WTC11 (cell line): ENCODE results near the gene TAL1. TPM values are rescaled to one million over a fixed set of nuclear protein-coding genes. Genes with fewer than 3 reads are reported as not detected.

Experiments
- ATAC-seq: fragments of 200-7000 bp; cut with Tn5 transposase; 2 replicates; pipeline ENCODE4 v1.10.0; 2021; ENCODE audit warnings: mild to moderate bottlenecking, moderate library complexity
- CTCF ChIA-PET: fragments of 300-600 bp; sonication (Branson Sonifier 250); formaldehyde crosslinking; loops from one replicate; lab custom pipeline; 2021; ENCODE audit warnings: antibody characterized with exemption; lab: Charles Lee
- POLR2A ChIA-PET: fragments of 350-600 bp; sonication (Branson Sonifier 250); formaldehyde crosslinking; loops from one replicate; lab custom pipeline; 2021; ENCODE audit warnings: antibody characterized with exemption; lab: Charles Lee
- DNase-seq: peaks from one replicate; pipeline ENCODE4 v3.0.0; 2021; ENCODE audit warnings: low spot score
- H3K27ac Mint-ChIP-seq: 2 replicates; pipeline ENCODE4 v1.8.0; 2021; ENCODE audit warnings: mixed read lengths
- H3K27me3 Mint-ChIP-seq: 2 replicates; pipeline ENCODE4 v1.8.0; 2021; ENCODE audit warnings: low read depth, mild to moderate bottlenecking, moderate library complexity, mixed read lengths
- H3K36me3 Mint-ChIP-seq: 2 replicates; pipeline ENCODE4 v1.8.0; 2021; ENCODE audit warnings: mixed read lengths
- H3K4me1 Mint-ChIP-seq: 2 replicates; pipeline ENCODE4 v1.8.0; 2022; ENCODE audit warnings: mixed read lengths
- H3K4me3 Mint-ChIP-seq: 2 replicates; pipeline ENCODE4 v1.8.0; 2021; ENCODE audit warnings: mild to moderate bottlenecking, moderate library complexity, mixed read lengths
- H3K9me3 Mint-ChIP-seq: 2 replicates; pipeline ENCODE4 v1.8.0; 2021; ENCODE audit warnings: mixed read lengths
- CDX4 ChIP-seq: fragments of 250-450 bp; sonication (Bioruptor Pico); IDR thresholded peaks from 2 replicates; pipeline ENCODE4 v1.9.0; 2021; ENCODE audit warnings: moderate library complexity, mild to moderate bottlenecking, inconsistent platforms, borderline replicate concordance
- E2F5 ChIP-seq: sonication (generic); formaldehyde crosslinking; IDR thresholded peaks from 2 replicates; pipeline ENCODE4 v1.8.1; 2022; ENCODE audit warnings: mild to moderate bottlenecking, moderate library complexity, missing genetic modification reagents
- ESRRA ChIP-seq: sonication (generic); formaldehyde crosslinking; IDR thresholded peaks from 2 replicates; pipeline ENCODE4 v1.8.1; 2022; ENCODE audit warnings: mild to moderate bottlenecking, missing genetic modification reagents, borderline replicate concordance
- ETV6 ChIP-seq: sonication (generic); formaldehyde crosslinking; IDR thresholded peaks from 2 replicates; pipeline ENCODE4 v1.8.1; 2022; ENCODE audit warnings: mild to moderate bottlenecking, missing genetic modification reagents
- FOXK1 ChIP-seq: sonication (generic); formaldehyde crosslinking; IDR thresholded peaks from 2 replicates; pipeline ENCODE4 v1.8.0; 2022; ENCODE audit warnings: mild to moderate bottlenecking, moderate library complexity, missing genetic modification reagents
- FOXP1 ChIP-seq: sonication (generic); formaldehyde crosslinking; IDR thresholded peaks from 2 replicates; pipeline ENCODE4 v1.8.0; 2022; ENCODE audit warnings: missing genetic modification reagents, mild to moderate bottlenecking, moderate library complexity, borderline replicate concordance
- GABPB1 ChIP-seq: sonication (generic); formaldehyde crosslinking; IDR thresholded peaks from 2 replicates; pipeline ENCODE4 v1.8.1; 2023; ENCODE audit warnings: mild to moderate bottlenecking, missing genetic modification reagents
- MXD4 ChIP-seq: fragments of 250-450 bp; sonication (Bioruptor Pico); IDR thresholded peaks from 2 replicates; pipeline ENCODE4 v1.8.0; 2021; ENCODE audit warnings: mild to moderate bottlenecking, moderate library complexity, borderline replicate concordance
- MYBL2 ChIP-seq: sonication (generic); formaldehyde crosslinking; IDR thresholded peaks from 2 replicates; pipeline ENCODE4 v1.8.1; 2023; ENCODE audit warnings: mild to moderate bottlenecking, moderate library complexity, missing genetic modification reagents
- NFE2L1 ChIP-seq: sonication (generic); formaldehyde crosslinking; IDR thresholded peaks from 2 replicates; pipeline ENCODE4 v1.8.1; 2023; ENCODE audit warnings: missing genetic modification reagents
- NFYB ChIP-seq: sonication (generic); formaldehyde crosslinking; conservative IDR thresholded peaks from 2 replicates; pipeline ENCODE4 v1.8.0; 2022; ENCODE audit warnings: low read depth, missing genetic modification reagents
- NR3C1 ChIP-seq: sonication (generic); formaldehyde crosslinking; conservative IDR thresholded peaks from 2 replicates; pipeline ENCODE4 v1.8.1; 2023; ENCODE audit warnings: low read depth, mild to moderate bottlenecking, missing genetic modification reagents
- SMAD4 ChIP-seq: sonication (generic); formaldehyde crosslinking; IDR thresholded peaks from 2 replicates; pipeline ENCODE4 v1.8.0; 2022; ENCODE audit warnings: mild to moderate bottlenecking, missing genetic modification reagents
- ZNF317 ChIP-seq: sonication (generic); formaldehyde crosslinking; IDR thresholded peaks from 2 replicates; pipeline ENCODE4 v1.8.1; 2023; ENCODE audit warnings: low read depth, mild to moderate bottlenecking, moderate library complexity, missing genetic modification reagents, borderline replicate concordance
- ZNF423 ChIP-seq: fragments of 250-450 bp; sonication (Bioruptor Pico); IDR thresholded peaks from 2 replicates; pipeline ENCODE4 v2.1.2; 2022; ENCODE audit warnings: mild to moderate bottlenecking, moderate library complexity
- total RNA-seq: library from RNA; stranded (reverse); gene quantifications from 3 replicates; pipeline ENCODE4 v1.2.3, GENCODE V29; 2021
- TF ChIP-seq, protein P1 (sequence below): fragments of 250-450 bp; sonication (Bioruptor Pico); IDR thresholded peaks from 2 replicates; pipeline ENCODE4 v1.9.0; 2021; ENCODE audit warnings: mild to moderate bottlenecking
- TF ChIP-seq, protein P2 (sequence below): sonication (generic); formaldehyde crosslinking; IDR thresholded peaks from 2 replicates; pipeline ENCODE4 v1.8.0; 2022; ENCODE audit warnings: mild to moderate bottlenecking, missing genetic modification reagents
- TF ChIP-seq, protein P3 (sequence below): sonication (generic); formaldehyde crosslinking; IDR thresholded peaks from 2 replicates; pipeline ENCODE4 v1.8.1; 2022; ENCODE audit warnings: mild to moderate bottlenecking, missing genetic modification reagents, moderate library complexity, borderline replicate concordance
- TF ChIP-seq, protein P4 (sequence below): fragments of 250-450 bp; sonication (Bioruptor Pico); IDR thresholded peaks from 2 replicates; pipeline ENCODE4 v1.8.0; 2021; ENCODE audit warnings: mild to moderate bottlenecking

Gene TAL1
- total RNA-seq, 1 experiment from 2014 or later, result 0.63 TPM

DNA sequence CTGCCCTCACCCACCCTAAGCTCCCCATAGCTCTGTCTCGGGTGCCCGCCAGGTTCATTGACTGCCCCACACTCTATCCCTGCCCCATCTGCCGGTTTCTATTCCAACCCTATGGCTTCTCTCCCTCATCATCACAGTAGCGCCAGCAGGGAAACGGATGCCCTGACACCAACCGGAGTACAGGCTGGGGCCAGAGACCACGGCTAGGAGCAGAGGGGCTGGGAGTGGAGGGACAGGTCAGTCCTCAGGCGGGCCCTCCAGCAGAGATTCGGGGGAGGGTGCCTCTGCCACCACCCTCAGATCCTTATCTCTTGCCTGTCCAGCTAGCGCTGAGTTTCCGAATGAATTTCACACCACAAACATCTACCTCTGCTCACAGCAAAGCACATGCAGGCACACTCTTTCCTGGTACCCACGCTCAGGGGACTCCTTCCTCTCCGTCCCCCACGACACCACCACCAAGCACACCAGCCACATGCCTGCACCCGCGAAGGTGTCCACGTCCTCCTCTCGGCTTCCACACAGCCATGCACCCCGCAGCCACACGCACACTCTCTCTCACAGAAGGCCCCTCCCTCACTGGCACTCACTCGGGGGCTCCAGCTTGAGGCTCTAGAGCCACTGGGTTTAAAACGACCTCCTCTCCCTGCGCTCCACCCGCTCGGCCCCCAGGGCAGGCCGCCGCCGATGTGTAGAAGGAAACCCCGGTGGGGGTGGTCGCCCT, 7.2 kb downstream of the TAL1 start (continued):
- no peak for TF ChIP-seq ZNF317 (CRISPR knock-in tag)

DNA sequence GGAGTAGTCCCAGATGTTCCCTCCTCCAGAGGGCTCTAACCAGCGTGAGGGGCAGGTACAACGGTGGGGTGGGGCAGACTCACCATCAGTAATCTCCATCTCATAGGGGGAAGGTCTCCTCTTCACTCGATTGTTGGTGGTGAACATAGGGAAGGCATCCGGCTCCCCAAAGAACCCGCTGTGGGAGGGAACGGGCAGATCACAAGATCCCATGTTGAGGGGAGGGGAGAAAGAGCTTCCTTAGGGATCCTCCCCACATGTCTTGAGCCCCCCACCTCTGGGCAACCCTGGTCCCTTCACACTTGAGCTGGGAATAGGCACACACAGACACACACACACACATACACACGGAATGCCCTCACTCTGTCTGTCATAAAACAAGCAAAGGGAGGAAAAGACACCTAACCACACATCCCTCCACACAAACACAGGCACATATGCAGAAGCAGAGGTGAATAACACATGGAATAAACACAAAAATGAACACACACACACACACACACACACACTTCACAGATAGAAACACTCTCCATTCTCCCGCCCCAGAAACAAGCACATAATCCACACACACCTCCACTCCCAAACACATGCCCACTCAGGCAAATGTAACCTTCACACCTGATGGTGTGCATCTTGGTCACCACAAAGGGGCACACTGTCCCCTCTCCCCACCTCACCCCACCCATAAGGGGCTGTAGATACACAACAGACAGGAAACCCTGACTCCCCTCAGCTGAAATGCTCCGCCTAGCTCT, 7.9 kb downstream of the TAL1 start:
- Mint-ChIP-seq H3K27me3 (peaks cover 42% of the 10 kb centered on the region), H3K36me3 (no peaks in the 10 kb centered on the region), H3K4me1 (peaks cover 29% of the 10 kb centered on the region), H3K9me3 (no peaks in the 10 kb centered on the region), H3K4me3 (no peak overlapping the region), H3K27ac (no peak overlapping the region)
- no peak for DNase-seq
- ATAC-seq, result no peak
- ChIA-PET POLR2A (no interaction called here), CTCF (interaction anchor here (2.0 to 2.4 kb wide), 2 partner anchors 31 to 45 kb away, joined by 10 to 13 read pairs; no protein-coding TSS in a partner anchor)
- TF ChIP-seq CDX4 (CRISPR knock-in tag) (no peak), ZNF423 (CRISPR knock-in tag) (no peak), MXD4 (CRISPR knock-in tag) (no peak), SMAD4 (no peak), NFE2L1 (CRISPR knock-in tag) (no peak), FOXK1 (no peak), ESRRA (CRISPR knock-in tag) (no peak), ETV6 (CRISPR knock-in tag) (no peak), FOXP1 (CRISPR knock-in tag) (no peak), MYBL2 (CRISPR knock-in tag) (no peak), NR3C1 (no peak), GABPB1 (CRISPR knock-in tag) (no peak), NFYB (CRISPR knock-in tag) (no peak), E2F5 (CRISPR knock-in tag) (no peak)
- TF ChIP-seq, protein P1, sequence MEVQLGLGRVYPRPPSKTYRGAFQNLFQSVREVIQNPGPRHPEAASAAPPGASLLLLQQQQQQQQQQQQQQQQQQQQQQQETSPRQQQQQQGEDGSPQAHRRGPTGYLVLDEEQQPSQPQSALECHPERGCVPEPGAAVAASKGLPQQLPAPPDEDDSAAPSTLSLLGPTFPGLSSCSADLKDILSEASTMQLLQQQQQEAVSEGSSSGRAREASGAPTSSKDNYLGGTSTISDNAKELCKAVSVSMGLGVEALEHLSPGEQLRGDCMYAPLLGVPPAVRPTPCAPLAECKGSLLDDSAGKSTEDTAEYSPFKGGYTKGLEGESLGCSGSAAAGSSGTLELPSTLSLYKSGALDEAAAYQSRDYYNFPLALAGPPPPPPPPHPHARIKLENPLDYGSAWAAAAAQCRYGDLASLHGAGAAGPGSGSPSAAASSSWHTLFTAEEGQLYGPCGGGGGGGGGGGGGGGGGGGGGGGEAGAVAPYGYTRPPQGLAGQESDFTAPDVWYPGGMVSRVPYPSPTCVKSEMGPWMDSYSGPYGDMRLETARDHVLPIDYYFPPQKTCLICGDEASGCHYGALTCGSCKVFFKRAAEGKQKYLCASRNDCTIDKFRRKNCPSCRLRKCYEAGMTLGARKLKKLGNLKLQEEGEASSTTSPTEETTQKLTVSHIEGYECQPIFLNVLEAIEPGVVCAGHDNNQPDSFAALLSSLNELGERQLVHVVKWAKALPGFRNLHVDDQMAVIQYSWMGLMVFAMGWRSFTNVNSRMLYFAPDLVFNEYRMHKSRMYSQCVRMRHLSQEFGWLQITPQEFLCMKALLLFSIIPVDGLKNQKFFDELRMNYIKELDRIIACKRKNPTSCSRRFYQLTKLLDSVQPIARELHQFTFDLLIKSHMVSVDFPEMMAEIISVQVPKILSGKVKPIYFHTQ (CRISPR knock-in tag), result no peak
- TF ChIP-seq, protein P2, sequence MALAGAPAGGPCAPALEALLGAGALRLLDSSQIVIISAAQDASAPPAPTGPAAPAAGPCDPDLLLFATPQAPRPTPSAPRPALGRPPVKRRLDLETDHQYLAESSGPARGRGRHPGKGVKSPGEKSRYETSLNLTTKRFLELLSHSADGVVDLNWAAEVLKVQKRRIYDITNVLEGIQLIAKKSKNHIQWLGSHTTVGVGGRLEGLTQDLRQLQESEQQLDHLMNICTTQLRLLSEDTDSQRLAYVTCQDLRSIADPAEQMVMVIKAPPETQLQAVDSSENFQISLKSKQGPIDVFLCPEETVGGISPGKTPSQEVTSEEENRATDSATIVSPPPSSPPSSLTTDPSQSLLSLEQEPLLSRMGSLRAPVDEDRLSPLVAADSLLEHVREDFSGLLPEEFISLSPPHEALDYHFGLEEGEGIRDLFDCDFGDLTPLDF, result no peak
- TF ChIP-seq, protein P3, sequence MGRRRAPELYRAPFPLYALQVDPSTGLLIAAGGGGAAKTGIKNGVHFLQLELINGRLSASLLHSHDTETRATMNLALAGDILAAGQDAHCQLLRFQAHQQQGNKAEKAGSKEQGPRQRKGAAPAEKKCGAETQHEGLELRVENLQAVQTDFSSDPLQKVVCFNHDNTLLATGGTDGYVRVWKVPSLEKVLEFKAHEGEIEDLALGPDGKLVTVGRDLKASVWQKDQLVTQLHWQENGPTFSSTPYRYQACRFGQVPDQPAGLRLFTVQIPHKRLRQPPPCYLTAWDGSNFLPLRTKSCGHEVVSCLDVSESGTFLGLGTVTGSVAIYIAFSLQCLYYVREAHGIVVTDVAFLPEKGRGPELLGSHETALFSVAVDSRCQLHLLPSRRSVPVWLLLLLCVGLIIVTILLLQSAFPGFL, result no peak
- TF ChIP-seq, protein P4, sequence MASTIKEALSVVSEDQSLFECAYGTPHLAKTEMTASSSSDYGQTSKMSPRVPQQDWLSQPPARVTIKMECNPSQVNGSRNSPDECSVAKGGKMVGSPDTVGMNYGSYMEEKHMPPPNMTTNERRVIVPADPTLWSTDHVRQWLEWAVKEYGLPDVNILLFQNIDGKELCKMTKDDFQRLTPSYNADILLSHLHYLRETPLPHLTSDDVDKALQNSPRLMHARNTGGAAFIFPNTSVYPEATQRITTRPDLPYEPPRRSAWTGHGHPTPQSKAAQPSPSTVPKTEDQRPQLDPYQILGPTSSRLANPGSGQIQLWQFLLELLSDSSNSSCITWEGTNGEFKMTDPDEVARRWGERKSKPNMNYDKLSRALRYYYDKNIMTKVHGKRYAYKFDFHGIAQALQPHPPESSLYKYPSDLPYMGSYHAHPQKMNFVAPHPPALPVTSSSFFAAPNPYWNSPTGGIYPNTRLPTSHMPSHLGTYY (CRISPR knock-in tag), result no peak
